SK-N-SH (cell line): ENCODE results near the gene TPM4.

Experiments
- CTCF ChIP-seq: fragments of 200-600 bp; sonication (generic); IDR thresholded peaks from 2 replicates; pipeline ENCODE4 v1.6.1; 2017; ENCODE audit warnings: antibody characterized with exemption, mild to moderate bottlenecking, moderate library complexity
- FOSL2 ChIP-seq: IDR thresholded peaks from 2 replicates; pipeline ENCODE4 v1.4.0; 2012; ENCODE audit warnings: low read depth, mild to moderate bottlenecking, moderate library complexity, borderline replicate concordance
- GABPA ChIP-seq: IDR thresholded peaks from 2 replicates; pipeline ENCODE4 v1.4.0; 2012; ENCODE audit warnings: low read depth, mild to moderate bottlenecking
- MAX ChIP-seq: IDR thresholded peaks from 2 replicates; pipeline ENCODE4 v1.4.0; 2012; ENCODE audit warnings: low read depth
- MXI1 ChIP-seq: IDR thresholded peaks from 2 replicates; pipeline ENCODE4 v1.6.1; 2012; ENCODE audit warnings: mild to moderate bottlenecking, low read depth, low read length, improper control_type of control experiment
- PBX3 ChIP-seq: IDR thresholded peaks from 2 replicates; pipeline ENCODE4; 2012
- POLR2AphosphoS5 ChIP-seq: IDR thresholded peaks from 2 replicates; pipeline ENCODE4 v1.6.1; 2012; ENCODE audit warnings: low read depth, low read length
- RAD21 ChIP-seq: IDR thresholded peaks from 2 replicates; pipeline ENCODE4 v1.6.1; 2012; ENCODE audit warnings: mild to moderate bottlenecking, low read length
- SIN3A ChIP-seq: IDR thresholded peaks from 2 replicates; pipeline ENCODE4 v1.6.1; 2012; ENCODE audit warnings: low read depth, mild to moderate bottlenecking, low read length, moderate library complexity, borderline replicate concordance
- SMC3 ChIP-seq: IDR thresholded peaks from 2 replicates; pipeline ENCODE4 v1.6.1; 2012; ENCODE audit warnings: low read depth, low read length, improper control_type of control experiment
- TAF1 ChIP-seq: IDR thresholded peaks from 2 replicates; pipeline ENCODE4 v1.6.1; 2012; ENCODE audit warnings: low read depth, mild to moderate bottlenecking, low read length, moderate library complexity, borderline replicate concordance
- TEAD4 ChIP-seq: IDR thresholded peaks from 2 replicates; pipeline ENCODE4 v1.4.0; 2012; ENCODE audit warnings: mild to moderate bottlenecking, borderline replicate concordance; ENCODE audit not compliant: insufficient read depth

- TF ChIP-seq CTCF (no peak), TAF1 (no peak), TEAD4 (no peak), MAX (no peak), POLR2AphosphoS5 (no peak), MXI1 (no peak), PBX3 (no peak), SIN3A (no peak), RAD21 (no peak), FOSL2 (no peak), GABPA (no peak), SMC3 (no peak)
Measured at GRCh38 chr19:16124953-16125352, 48.7 kb downstream of the TPM4 start.
